OCI-LY1 (cell line): ENCODE measurements around the gene RABEP1.

Experiments used
- H2AFZ ChIP-seq: fragments of 200-600 bp; sonication (generic), shearing (Covaris generic); 2 replicates; pipeline ENCODE4 v1.6.0; 2014; ENCODE audit warnings: antibody characterized with exemption, mild to moderate bottlenecking, low read length
- H3F3A ChIP-seq: fragments of 200-600 bp; sonication (generic), shearing (Covaris generic); 2 replicates; pipeline ENCODE4 v1.6.0; 2014; ENCODE audit warnings: mild to moderate bottlenecking, antibody characterized with exemption, low read length, moderate library complexity; ENCODE audit not compliant: insufficient read depth
- H3K27ac ChIP-seq: fragments of 200-600 bp; sonication (generic); 2 replicates; pipeline ENCODE4 v1.5.1; 2014; ENCODE audit warnings: low read length, mixed run types, mild to moderate bottlenecking, low read depth; ENCODE audit not compliant: poor library complexity, severe bottlenecking
- H3K27me3 ChIP-seq: fragments of 200-600 bp; sonication (generic); 2 replicates; pipeline ENCODE4 v1.6.0; 2014; ENCODE audit warnings: antibody characterized with exemption, mild to moderate bottlenecking, low read length, moderate library complexity; ENCODE audit not compliant: insufficient read depth
- H3K36me3 ChIP-seq: fragments of 200-600 bp; sonication (generic); 2 replicates; pipeline ENCODE4 v1.6.1; 2014; ENCODE audit warnings: mild to moderate bottlenecking, antibody characterized with exemption, low read length, moderate library complexity, mixed read lengths; ENCODE audit not compliant: insufficient read depth
- H3K4me1 ChIP-seq: fragments of 200-600 bp; sonication (generic); 2 replicates; pipeline ENCODE4 v1.5.1; 2014; ENCODE audit warnings: mild to moderate bottlenecking, low read length, moderate library complexity; ENCODE audit not compliant: insufficient read depth, severe bottlenecking
- H3K4me2 ChIP-seq: fragments of 200-600 bp; sonication (generic), shearing (Covaris generic); 2 replicates; pipeline ENCODE4 v1.6.1; 2014; ENCODE audit warnings: low read length
- H3K4me3 ChIP-seq: fragments of 200-600 bp; sonication (generic); 2 replicates; pipeline ENCODE4 v1.5.1; 2014; ENCODE audit warnings: low read length, low read depth, mild to moderate bottlenecking, mixed read lengths; ENCODE audit not compliant: poor library complexity, severe bottlenecking
- H3K79me2 ChIP-seq: fragments of 200-600 bp; shearing (Covaris generic); 2 replicates; pipeline ENCODE4 v1.6.1; 2016; ENCODE audit warnings: mixed run types, low read length, mixed read lengths; ENCODE audit not compliant: insufficient read depth
- H3K9ac ChIP-seq: fragments of 200-600 bp; sonication (generic), shearing (Covaris generic); 2 replicates; pipeline ENCODE4 v1.6.1; 2014; ENCODE audit warnings: mild to moderate bottlenecking, low read length, mixed read lengths
- H3K9me2 ChIP-seq: fragments of 200-600 bp; sonication (generic), shearing (Covaris generic); 2 replicates; pipeline ENCODE4 v1.6.1; 2014; ENCODE audit warnings: low read depth, mild to moderate bottlenecking, low read length, mixed read lengths
- H3K9me3 ChIP-seq: fragments of 200-600 bp; shearing (Covaris generic); 2 replicates; pipeline ENCODE4 v1.6.1; 2014; ENCODE audit warnings: low read length, mixed read lengths
- H4K20me1 ChIP-seq: fragments of 200-600 bp; sonication (generic), shearing (Covaris generic); 2 replicates; pipeline ENCODE4 v1.6.0; 2016; ENCODE audit warnings: mild to moderate bottlenecking, low read length; ENCODE audit not compliant: insufficient read depth
- EZH2 ChIP-seq: fragments of 200-600 bp; sonication (generic), shearing (Covaris generic); IDR thresholded peaks from 2 replicates; pipeline ENCODE4 v1.8.0; 2017; ENCODE audit warnings: borderline replicate concordance, mixed run types, mild to moderate bottlenecking, antibody characterized with exemption, low read length, moderate library complexity, mixed read lengths
- TF ChIP-seq, protein P1 (sequence below): fragments of 200-600 bp; sonication (generic), shearing (Covaris generic); IDR thresholded peaks from 2 replicates; pipeline ENCODE4 v1.5.1; 2017; ENCODE audit warnings: mild to moderate bottlenecking, antibody characterized with exemption, low read length, moderate library complexity, mixed read lengths

Gene RABEP1

DNA sequence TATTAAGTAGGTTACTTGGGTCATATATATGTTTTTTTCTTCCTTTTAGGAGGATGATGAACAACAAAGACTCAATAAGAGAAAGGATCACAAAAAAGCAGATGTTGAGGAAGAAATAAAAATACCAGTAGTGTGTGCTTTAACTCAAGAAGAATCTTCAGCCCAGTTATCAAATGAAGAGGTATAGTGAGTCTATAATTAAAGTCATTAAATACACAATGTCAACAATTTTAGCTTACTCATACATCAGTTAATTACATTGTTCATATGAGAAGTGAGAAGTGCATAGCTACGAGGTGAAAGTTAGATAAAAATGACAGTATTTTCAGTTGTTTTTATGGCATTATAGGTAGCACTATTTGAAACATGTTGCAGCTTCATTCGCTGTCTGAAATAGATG, 72.2 kb downstream of the RABEP1 start:
- H3K4me2 ChIP-seq: no peak overlapping the region
- peaks cover 80% of the 10 kb centered on the region for H3K36me3 ChIP-seq
- no peak overlapping the region for H3K4me3 ChIP-seq
- no peaks in the 10 kb centered on the region for H3K9me3 ChIP-seq
- H3F3A ChIP-seq: no peaks in the 10 kb centered on the region
- no peaks in the 10 kb centered on the region for H3K9me2 ChIP-seq
- H2AFZ ChIP-seq: no peak overlapping the region
- H3K9ac ChIP-seq: no peak overlapping the region
- H3K27me3 ChIP-seq: no peaks in the 10 kb centered on the region
- H4K20me1 ChIP-seq: no peaks in the 10 kb centered on the region
- H3K79me2 ChIP-seq: no peaks in the 10 kb centered on the region
- no peak overlapping the region for H3K27ac ChIP-seq
- no peaks in the 10 kb centered on the region for H3K4me1 ChIP-seq
- no peak for TF ChIP-seq EZH2
- TF ChIP-seq, protein P1, sequence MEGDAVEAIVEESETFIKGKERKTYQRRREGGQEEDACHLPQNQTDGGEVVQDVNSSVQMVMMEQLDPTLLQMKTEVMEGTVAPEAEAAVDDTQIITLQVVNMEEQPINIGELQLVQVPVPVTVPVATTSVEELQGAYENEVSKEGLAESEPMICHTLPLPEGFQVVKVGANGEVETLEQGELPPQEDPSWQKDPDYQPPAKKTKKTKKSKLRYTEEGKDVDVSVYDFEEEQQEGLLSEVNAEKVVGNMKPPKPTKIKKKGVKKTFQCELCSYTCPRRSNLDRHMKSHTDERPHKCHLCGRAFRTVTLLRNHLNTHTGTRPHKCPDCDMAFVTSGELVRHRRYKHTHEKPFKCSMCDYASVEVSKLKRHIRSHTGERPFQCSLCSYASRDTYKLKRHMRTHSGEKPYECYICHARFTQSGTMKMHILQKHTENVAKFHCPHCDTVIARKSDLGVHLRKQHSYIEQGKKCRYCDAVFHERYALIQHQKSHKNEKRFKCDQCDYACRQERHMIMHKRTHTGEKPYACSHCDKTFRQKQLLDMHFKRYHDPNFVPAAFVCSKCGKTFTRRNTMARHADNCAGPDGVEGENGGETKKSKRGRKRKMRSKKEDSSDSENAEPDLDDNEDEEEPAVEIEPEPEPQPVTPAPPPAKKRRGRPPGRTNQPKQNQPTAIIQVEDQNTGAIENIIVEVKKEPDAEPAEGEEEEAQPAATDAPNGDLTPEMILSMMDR: no peak

DNA sequence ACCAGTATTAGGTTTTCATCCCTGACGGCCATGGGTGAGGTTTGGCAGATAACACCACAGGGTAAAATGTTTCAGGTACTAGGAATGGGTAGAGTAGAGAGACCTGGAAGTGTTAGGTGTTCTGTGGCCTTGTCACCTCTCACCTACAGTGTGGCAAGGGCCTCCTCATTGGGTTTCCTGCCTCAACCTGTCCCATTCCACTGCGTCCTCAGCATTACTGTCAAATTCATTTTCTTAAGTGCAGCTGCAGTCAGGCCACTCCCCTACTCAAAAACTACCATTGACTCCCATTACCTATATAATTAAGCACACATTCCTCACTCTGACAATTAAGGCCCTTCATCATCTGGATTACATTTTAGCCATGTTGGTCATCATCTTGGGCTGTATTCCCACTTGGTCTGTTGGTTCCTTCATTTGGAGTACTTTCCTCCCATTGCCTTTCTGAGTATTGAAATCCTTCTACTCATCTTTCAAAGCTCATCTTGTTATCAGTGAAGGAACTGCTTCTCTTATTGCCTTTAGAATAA, 72.9 kb downstream of the RABEP1 start:
- no peaks in the 10 kb centered on the region for H3K9me2 ChIP-seq
- H2AFZ ChIP-seq: no peak overlapping the region
- H3F3A ChIP-seq: no peaks in the 10 kb centered on the region
- no peak overlapping the region for H3K4me2 ChIP-seq
- H3K4me3 ChIP-seq: no peak overlapping the region
- H3K9ac ChIP-seq: no peak overlapping the region
- TF ChIP-seq, protein P1: no peak
- TF ChIP-seq EZH2: no peak
- H4K20me1 ChIP-seq: no peaks in the 10 kb centered on the region
- H3K36me3 ChIP-seq: peaks cover 81% of the 10 kb centered on the region
- no peak overlapping the region for H3K27ac ChIP-seq
- H3K27me3 ChIP-seq: no peaks in the 10 kb centered on the region
- no peaks in the 10 kb centered on the region for H3K79me2 ChIP-seq
- no peaks in the 10 kb centered on the region for H3K9me3 ChIP-seq
- H3K4me1 ChIP-seq: no peaks in the 10 kb centered on the region

DNA sequence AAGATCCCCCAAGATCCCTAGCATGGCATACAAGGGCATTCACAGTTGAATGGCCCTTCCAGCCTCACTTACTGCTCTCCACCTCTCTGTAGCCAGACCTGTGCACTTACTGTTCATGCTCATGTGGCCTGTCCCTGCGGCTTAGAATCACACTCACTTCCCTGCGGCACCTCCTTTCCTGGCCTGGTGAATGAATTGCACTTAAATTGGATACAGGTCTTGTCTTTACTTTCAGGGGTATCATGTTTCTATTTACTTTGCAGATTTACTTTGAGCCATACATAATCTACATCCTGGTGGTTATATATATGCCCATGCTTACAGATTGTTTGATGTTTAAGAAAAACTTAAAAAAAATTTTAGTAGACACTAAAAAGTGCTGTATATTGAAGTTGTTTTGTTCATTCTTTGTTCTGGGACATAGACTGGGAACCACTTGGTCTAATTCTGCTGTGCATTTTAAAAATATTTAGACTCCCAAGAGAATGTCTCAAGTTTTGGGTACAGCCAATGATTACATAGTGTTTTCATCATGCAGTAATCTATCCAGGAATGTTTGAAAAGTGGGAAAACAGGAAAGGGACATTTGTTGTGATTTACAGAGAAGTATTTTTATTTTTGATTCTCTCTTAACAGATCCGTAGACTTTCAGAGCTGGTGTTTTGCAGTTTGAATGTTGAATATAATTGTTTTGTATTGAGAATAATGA, 73.5 kb downstream of the RABEP1 start:
- TF ChIP-seq, protein P1: no peak
- no peak for TF ChIP-seq EZH2
- Histone ChIP-seq H3K4me2 (no peak overlapping the region), H4K20me1 (no peaks in the 10 kb centered on the region), H3K9ac (no peak overlapping the region), H3K9me3 (no peaks in the 10 kb centered on the region), H3K4me3 (no peak overlapping the region), H3K36me3 (peaks cover 81% of the 10 kb centered on the region), H3K27me3 (no peaks in the 10 kb centered on the region), H3F3A (no peaks in the 10 kb centered on the region), H3K27ac (no peak overlapping the region), H3K4me1 (no peaks in the 10 kb centered on the region), H3K79me2 (no peaks in the 10 kb centered on the region), H2AFZ (no peak overlapping the region), H3K9me2 (no peaks in the 10 kb centered on the region)
